CD4-positive, alpha-beta T cell treated with Interleukin-17A for 4 hours (primary cell): ENCODE results near the gene ZNF329.

ENCODE experiments used
- DNase-seq: peaks from one replicate; pipeline ENCODE4 v3.0.0-alpha.2; 2020; ENCODE audit warnings: mixed read lengths

ZNF329 gene

DNA sequence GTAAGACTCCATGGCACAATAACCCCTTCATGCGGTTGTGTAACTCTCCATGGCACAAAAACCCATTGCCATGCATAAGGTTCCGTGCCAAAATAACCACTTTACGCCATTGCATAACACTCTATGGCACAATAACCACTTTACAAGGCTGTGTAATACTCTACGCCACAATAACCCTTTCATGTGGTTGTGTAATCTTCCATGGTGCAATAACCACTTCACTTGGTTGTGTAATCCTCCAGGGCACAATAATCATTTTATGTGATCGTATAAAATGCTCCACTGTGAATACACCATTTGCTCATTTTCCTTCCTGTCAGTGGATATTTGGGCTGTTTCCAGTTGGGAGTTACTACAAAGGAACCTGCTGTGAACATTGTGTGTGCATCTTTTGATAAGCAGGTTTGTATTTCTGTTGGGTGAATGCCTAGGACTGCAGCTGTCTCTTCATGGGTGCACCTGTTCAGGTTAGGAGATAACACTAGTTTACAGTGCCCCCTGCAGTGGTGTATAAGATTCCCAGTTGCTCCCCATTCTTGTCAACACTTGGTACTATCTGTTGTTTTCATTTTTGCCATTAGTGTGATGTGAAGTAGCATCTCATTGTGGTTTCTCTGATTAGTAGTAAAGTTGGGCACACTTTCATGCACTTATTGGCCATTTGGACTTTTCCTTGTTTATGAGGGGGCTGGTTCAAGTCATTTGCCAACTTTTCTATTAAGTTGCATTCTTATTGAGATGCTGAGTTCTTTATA lies 31.4 kb downstream of the ZNF329 start:
- DNase-seq: no peak

DNA sequence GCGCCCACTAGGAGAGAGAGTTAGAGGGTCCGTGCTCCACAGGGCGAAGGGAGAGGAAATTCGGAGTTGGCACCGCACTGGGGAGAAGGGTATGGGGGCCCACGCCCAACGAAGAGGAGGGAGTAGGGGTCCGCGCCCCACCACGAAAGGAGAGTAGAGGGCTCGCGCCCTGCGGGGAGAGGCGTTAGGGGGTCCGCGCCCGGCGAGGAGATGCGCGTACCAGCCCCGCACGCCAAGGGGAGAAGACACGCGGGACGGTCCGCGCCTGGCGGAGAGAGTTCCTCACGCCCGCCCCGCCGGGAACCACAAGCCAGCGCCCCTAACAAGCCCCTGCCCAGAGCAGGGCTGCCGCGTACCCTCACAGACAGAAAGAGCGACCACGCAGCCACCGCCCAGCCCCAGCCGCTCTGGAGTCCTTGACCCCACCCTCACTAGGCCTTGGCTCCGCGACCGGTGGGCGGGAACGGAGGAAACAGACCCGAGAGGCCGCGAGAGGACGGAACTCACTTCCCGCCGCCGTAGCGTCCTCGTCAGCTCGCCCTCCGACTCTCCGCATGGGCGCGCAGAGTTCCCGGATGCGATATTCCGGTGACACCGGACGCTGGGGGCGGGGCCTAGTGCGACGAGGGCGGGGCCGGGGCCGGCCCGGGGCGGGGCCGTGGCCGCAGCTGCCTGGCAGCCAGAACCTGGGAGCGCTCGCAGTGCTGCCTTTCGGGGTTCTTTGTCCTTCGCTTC lies 32.6 kb downstream of the ZNF329 start:
- no peak for DNase-seq

DNA sequence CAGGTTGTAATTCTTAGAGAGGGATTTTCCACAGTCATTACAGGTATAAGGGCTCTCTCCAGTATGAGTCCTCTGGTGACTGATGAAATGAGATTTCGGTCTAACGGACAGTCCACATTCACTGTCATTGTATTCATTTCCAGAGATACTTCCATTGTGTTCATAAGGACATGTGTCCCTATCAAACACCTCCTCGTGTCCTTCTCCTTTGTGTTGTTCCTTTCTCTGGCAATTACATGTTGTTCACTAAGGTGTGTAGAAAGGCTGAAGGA lies 42.1 kb downstream of the ZNF329 start:
- DNase-seq: no peak

DNA sequence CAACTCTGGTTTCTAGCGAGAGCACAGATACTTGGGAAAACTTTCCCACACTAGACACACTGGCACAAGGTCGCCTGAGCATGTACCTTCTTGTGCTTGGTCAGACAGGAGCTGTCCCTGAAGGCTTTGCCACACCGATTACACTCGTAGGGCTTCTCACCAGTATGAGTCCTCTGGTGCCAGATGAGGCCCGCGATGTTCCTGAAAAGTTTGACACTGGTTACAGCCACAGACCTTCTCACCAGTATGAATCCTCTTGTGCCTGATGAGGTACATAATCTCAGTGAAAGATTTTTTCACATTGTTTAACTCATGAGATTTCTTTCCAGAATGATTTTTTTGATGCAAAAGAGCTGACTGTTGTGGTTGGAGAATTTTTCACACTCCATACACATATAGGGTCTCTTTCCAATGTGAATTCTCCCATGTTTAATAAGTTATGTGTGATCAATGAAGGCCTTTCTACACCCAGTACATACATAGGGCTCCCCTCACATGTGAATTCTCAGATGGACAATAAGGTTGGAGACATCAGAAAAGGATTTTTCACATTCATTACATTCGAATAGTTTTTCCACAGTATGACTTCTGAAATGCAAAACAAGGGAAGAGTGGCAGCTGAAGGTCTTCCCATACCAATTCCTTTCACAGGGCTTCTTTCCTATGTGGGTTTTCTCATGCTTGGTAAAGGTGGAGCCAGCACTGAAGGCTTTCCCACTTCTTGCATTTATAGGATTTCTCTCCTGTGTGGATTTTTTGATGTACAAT lies 42.6 kb downstream of the ZNF329 start:
- DNase-seq: no peak

DNA sequence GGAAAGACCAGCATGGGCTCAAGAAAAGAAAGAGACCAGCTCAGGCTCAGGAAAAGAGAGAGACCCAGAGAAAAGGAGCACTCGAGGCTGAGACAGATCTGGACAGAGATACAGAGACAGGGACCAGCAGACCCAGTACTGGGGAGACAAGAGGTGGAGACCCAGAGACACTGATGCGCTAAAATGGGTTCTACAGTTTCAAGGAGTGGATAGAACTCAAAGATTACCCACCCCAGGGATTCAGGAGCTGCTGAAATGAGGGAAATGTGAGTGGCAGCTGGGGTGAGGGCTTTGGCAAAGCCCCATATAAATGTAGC lies 51.9 kb downstream of the ZNF329 start:
- no peak for DNase-seq

DNA sequence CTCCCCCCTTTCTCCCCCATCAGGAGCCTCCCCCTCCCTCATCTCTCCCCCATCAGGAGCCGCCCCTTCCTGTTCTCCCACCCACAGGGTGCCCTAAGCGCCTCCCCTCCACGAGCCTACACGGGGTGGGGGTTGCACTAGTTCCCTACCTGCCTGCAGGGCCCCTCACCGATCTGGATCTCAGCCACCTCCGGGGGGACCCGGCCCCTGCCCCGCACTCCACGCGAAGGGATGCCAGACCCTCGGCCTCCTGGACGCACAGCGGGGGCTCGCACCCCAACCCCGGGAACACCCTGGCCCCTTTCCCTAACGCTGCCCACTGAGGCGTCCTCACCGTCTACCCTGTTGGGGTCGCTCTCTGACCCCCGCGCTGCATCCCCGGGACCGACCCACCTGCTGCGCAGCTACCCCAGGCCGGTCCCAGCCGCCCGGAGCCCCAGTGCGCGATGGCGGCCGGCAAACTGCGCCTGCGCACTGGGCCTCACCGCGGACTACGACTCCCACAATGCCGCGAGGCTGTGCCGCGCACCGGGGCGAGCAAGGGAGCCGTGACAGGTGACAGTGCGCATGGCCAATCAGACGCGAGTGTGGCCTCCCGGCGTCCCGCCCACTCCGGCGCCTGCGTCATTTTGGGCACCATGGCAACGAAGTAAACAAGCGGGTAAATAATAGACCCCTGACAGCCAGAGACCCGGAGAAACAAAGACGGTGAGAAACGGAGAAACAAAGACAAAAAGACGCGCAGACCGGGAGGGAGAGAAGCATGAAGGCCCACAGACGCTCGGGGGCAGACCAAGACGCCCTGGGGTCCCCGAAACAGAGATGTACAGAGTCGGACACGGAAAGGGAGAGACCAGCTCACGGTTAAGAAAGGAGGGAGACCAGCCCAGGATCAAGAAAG lies 52.6 kb downstream of the ZNF329 start, which contains the start of gene ZSCAN18:
TSS of gene ZSCAN18 (minus strand) at position 451 of the 901 bp plus-strand sequence. CDS start 7,964 bp downstream, outside the sequence.
- peak; percentile 94 for DNase-seq

DNA sequence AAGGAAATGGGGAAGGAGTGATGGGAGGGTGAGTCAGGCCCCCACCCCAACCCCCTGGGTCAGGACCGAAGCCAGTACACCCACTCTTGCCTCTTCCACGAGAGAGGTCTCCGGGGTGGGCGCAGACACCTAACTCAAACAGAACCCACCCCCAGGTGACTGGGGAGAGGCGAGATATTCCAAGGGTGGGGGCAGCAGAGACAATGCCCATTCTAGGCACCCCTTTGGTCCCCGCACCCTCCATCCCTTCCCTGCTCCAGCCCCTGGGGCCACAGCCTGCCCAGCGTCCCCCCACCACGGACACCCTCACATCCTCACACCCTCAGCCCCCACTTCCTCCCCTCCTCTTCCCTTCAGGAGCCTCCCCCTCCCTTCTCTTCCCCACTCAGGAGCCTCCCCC lies 53.2 kb downstream of the ZNF329 start:
- DNase-seq: no peak

DNA sequence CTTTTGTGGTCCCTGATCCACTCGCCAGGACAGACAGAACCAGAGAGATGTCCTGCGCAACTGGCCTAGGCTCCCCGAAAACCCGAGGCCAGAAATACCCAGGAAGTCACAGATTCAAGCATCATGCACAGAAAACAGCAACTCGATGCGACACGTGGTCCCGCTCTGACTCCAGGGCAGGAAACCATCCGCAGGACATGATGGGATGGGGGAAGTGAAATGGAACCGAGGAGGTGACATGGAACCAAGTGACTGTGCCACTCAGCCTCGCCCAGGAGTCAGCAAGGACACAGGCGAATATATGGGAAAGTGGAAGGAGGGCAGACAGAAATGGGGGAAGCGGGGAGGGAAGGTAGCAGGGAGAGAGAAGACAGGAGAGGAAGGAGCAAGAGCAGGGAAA lies 53.7 kb downstream of the ZNF329 start:
- DNase-seq: no peak

DNA sequence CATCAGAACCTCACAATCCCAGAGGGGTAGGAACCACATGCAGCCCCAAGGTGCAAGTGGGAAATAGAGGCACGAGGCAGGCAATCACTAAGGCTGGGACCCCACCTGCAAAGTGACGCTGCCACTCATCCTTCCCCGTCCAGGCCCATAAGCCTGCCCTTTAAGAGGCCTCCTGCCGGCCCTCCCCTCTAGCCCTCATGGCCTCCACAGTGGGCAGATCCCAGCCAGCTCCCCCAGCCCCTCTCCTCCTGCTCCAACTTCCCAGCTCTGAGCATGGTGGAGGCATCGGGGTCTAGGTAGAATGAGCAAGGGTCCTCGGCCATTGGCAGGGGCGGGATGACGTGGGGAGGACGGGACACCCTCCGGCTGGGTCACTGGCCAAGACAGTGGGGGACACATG lies 55.3 kb downstream of the ZNF329 start:
- no peak for DNase-seq

DNA sequence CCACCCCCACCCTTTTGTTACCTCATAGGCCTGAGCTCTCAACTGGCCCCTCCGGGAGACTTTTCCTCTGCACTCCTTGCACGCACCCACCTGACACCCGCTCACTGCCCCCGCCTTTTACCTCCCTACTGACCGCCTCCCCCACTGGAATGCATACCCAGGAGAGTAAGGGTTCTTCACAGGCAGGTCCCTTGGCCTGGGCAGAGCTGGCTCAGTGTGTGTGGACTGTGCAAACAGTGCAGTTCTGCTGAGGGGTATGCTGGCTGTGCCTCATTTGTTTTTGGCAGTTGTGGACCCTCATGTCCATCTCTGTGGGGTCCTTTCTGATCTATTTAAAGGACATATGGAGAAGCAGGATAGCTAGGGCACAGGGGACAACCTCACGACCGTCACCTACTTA lies 57.5 kb downstream of the ZNF329 start:
- no peak for DNase-seq

DNA sequence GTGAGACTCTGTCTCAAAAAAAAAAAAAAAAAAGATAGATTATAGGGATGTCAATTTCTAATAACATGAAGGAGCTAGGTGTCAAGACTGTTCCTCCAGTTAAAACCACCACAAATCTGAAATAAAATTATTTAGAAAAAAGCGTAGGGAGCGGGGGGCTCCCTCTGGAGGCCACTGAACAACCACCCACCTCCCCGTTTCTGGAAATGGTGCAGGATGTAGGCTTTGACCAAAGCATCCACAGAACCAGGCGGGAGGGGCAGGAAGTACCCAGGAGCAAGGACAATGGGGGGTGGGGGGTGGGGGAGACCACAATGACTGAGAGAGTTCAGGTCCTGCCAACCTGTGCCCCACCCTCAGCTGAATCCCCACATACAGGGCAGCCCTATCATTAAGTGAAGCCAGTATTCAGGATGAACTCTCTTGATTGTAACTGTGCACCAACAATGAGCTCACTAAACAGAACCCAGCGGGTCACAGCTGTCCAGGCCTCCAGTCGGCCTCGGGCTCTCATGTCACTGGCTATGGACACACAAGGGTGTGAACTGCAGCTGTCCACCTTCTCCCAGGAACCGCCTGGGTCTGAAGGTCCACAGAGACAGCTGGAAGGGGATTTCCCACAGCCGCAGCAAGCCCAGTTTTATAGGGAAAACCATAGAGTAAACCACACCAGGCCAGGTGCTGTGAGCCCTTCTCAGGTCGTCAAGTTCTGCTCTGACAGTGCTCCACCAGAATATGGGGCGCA lies 59.2 kb downstream of the ZNF329 start:
- no peak for DNase-seq

DNA sequence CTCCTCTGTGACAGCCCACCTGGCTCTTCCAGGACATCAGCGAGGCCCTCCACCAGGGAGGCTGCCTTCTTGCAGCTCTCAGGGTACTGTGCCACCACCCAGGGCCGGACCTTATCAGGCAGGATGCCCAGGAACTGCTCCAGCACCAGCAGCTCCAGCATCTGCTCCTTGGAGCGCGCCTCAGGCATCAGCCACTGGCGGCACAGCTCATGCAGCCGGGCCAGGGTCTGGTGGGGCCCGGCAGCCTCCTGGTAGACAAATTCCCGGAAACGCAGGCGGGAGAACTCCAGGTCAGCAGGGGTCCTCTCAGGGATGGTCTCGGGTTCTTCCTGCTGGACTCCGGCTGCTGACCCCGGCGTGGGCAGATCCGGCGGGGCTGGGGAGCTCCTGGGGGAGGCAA lies 60.7 kb downstream of the ZNF329 start:
- no peak for DNase-seq

DNA sequence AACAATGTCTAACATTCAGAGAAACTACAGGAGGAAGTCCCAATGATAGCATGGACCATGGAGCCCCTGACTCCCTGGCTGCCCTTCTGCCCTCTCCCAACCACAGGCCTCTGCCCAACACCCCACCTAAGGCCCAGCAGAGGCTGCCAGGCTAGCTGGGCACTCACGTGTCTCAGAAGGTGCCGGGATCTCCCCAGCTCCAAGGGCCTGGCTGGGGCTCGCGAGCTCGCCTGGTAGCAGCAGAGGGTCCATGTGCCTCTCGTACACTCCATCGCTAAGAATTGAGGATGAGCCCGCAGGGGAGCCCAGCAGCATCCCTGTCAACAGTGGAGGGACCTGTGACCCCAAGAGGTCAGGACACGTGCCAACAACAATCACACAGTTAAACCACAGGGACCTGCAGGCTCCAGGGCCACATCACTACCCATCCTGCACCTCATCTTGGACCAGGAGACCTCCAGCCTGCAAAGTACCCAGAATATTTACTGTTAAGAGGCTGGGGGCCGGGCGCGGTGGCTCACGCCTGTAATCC lies 62.0 kb downstream of the ZNF329 start:
- DNase-seq: no peak

DNA sequence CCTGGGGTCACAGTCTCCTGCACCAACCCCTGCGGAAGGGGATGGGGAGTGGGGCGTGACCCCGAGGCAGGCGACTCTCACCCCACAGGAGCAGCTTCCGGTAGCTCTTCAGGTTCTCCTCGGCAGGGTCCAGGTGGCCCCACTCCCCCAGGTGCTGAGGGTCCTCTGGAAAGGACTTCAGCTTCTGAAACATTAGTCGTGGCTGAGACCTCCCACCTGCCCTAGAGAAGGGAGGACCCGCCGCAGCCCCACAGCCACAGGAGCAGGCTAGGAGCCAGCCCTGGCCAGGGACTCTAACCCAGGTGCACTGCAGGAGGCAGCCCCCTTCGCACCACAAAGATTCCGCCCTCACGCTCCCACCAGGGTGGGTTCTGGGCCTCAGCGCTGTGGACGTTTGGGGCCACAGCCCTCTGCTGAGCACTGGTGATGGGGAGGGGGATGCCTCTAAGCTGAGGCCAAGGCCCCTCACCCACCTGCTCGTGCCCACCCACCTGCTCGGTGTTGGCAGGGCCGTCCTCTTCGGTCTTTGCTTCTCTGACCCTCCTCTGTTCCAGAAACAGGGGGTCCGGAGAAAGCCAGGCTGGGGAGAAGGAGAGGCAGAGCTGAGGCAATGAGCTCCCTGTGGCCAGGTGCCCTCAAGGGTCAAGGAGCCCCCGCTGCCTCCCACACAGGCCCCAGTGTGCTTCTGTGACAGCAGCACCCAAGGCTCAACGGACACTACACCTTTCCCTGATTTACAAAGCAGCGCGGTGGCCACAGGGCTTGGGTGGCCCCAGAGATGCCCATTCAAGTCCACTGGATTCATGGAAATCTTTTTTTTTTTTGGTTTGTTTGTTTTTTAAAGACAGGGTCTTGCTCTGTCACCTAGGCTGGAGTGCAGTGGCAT lies 63.5 kb downstream of the ZNF329 start:
- DNase-seq: no peak

DNA sequence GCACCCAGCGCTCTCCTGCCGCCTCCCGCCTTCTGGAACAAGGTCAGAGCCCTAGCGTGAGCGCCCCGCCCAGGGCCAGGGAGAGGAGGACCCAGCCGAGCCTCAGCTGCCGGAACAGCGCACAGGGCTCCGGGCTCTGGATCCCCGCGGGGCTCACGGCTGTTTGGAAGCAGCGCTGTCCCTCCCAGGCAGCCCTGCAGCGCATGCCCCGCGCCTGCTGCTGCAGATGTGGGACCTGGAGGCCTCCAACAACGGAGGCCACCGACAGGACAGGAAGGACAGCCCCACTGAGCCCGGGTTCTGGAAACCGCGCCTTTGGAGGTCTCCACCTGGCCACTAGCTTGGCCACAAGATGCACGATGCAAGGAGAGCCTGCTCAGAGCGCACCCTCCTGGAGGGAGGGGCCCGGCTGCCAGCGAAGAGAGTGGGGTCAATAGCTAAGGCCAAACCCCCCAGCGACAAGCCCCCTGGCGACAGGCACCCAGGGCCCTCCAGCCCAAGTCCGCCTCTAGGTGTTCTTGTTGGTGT lies 65.2 kb downstream of the ZNF329 start:
- DNase-seq: no peak

DNA sequence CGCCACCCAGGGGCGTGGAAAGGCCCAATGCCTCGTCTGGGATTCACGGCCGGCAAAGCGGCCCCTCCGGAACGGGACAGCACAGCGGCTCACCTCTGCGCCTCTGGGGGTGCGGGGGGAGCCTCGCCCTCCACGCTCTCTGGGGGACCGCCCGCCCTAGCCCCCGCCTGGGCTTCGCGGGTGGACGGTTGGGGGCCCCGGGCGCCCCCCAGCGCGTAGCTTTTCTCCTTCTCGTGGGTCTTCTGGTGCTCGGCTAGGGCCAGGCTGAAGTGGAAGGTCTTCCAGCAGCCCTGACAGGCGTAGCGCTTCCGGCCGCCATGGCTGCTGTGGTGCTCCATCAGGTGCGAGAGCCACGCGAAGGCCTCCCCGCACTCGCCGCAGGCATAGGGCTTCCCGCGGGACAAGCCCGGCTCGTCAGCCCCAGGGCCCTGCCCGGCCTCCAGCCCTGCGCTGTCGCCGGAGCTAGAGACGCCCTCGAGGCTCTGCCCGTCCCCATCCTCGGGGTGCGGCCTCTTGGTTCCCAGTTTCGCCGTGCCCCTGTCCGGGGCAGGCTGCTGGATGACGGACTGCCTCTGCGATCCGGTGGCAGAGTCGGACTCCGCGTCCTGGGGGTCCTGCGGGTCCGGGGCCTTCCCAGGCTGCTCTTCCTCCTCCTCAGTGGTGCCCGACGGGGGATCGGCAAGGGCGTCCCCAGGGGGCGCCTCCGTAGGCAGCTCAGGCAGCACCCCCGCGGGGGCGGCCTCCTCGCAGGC lies 65.8 kb downstream of the ZNF329 start:
- no peak for DNase-seq

DNA sequence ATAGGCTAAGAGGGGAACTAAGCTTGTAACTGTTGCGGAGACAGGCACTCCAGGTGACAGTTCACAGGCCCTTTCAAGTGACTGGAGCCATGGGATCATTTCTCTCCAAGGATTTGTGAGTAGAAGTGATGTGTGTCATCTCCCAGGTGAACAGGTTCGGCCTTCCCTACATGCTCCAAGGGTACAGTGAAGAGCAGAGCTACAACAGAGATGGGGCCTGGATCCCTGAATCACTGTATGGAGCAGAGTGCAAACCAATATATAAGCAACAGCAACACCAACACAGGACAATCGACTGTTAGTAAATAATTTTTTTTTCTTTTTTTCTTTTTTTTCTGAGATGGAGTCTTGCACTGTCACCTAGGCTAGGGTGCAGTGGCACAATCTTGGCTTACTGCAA lies 67.6 kb downstream of the ZNF329 start:
- no peak for DNase-seq

DNA sequence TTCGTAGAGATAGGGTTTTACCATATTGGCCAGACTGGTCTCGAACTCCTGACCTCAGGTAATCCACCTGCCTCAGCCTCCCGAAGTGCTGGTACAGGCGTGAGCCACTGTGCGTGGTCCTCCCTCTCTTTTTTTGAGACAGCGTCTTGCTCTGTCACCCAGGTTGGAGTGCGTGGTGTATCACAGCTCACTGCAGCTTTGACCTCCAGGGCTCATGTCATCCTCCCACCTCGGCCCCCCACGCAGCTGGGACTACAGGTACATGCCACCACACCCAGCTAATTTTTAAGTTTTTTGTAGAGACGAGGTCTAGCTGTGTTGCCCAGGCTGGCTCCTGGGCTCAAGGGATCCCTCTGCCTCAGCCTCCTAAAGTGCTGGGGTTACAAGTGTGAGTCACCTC lies 70.8 kb downstream of the ZNF329 start:
- DNase-seq: no peak
